Measurements from ENCODE around the gene GARRE1. TPM values are rescaled to one million over a fixed set of nuclear protein-coding genes. Genes with fewer than 3 reads are reported as not detected.
"Not testable (repeated sequence)": the region's sequence is repeated elsewhere in the genome, so short reads cannot be mapped to it uniquely, and the experiment has no call there.

GARRE1 gene, protein sequence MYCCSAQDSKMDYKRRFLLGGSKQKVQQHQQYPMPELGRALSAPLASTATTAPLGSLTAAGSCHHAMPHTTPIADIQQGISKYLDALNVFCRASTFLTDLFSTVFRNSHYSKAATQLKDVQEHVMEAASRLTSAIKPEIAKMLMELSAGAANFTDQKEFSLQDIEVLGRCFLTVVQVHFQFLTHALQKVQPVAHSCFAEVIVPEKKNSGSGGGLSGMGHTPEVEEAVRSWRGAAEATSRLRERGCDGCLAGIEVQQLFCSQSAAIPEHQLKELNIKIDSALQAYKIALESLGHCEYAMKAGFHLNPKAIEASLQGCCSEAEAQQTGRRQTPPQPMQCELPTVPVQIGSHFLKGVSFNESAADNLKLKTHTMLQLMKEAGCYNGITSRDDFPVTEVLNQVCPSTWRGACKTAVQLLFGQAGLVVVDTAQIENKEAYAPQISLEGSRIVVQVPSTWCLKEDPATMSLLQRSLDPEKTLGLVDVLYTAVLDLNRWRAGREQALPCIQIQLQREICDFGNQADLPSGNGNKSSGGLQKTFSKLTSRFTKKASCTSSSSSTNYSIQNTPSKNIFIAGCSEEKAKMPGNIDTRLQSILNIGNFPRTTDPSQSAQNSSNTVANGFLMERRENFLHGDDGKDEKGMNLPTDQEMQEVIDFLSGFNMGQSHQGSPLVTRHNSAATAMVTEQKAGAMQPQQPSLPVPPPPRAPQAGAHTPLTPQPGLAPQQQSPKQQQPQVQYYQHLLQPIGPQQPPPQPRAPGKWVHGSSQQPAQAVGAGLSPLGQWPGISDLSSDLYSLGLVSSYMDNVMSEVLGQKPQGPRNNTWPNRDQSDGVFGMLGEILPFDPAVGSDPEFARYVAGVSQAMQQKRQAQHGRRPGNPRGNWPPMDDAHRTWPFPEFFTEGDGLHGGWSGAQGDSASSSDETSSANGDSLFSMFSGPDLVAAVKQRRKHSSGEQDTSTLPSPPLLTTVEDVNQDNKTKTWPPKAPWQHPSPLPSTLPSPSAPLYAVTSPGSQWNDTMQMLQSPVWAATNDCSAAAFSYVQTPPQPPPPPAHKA (N-terminal part only)
- 4.4 and 5.6 TPM in 2 replicates for total RNA-seq (2012; rRNA removed)

DNA sequence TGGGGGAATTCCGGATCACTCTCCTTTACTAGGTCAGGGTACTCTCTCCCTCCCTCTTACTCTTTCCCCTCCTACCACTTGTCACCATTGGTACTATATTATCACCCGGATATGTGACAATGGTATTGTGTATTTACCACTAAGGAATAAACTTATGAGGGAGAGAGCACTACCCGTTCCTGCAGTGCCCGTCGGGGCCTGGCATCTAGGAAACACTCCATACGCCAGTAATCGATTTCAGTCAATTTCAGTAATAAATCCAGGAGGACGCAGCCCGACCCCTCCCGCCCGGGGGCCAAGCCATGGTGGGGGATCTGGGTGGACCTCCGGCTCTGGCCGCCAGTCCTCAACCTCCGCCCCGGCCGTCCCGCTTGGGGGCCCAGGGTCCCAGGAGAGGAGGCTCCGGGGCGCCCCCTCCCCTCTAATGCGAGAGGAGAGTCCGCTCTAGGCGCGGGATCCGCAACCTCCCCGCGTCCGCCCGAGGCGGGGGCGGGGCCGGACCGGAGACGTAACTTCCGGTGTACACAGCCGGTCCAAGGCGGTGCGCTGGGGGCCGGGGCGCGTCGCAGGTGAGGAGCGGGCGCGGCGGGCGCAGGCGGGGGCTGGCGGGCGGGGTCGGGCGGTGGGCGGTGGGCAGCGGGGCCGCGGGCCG, at the start of gene GARRE1:
Gene GARRE1 (plus strand): TSS at position 509 of the 652 bp plus-strand sequence. CDS start 45,920 bp downstream, outside the sequence.
- Histone ChIP-seq H3K4me2 (ENCODE audit: low read length) (peak within 1 kb of the TSS; percentile 84), H3K9ac (ENCODE audit: low read depth, low read length) (peak within 1 kb of the TSS; percentile 93), H3K36me3 (ENCODE audit: insufficient read depth, low read length) (peaks cover 3% of the 10 kb centered on the region), H3K27me3 (ENCODE audit: control insufficient read depth, insufficient read depth, low read length) (no peaks in the 10 kb centered on the region), H3K9me3 (replicated peaks; ENCODE audit: low read length) (no peaks in the 10 kb centered on the region), H3K4me3 (ENCODE audit: low read length) (peak within 1 kb of the TSS; percentile 79), H3K4me1 (ENCODE audit: control insufficient read depth, insufficient read depth, low read length) (peaks cover 16% of the 10 kb centered on the region)

DNA sequence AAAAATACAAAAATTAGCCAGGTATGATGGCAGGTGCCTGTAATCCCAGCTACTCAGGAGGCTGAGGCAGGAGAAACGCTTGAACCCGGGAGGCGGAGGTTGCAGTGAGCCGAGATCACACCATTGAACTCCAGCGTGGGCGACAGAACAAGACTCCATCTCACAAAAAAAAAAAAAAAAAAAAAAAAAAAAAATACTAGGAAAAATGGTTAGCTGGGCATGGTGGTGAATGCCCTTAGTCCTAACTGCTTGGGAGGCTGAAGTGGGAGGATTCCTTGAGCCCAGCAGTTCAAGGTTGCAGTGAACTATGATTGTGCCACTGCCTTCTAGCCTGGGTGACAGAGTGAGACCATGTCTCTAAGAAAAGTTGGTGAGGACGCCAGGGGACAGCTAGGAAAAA, 49.0 kb upstream of the GARRE1 start:
- not testable (repeated sequence) for H3K4me3 ChIP-seq (ENCODE audit: low read length); H3K9me3 ChIP-seq (replicated peaks; ENCODE audit: low read length); H3K4me1 ChIP-seq (ENCODE audit: control insufficient read depth, insufficient read depth, low read length); H3K27me3 ChIP-seq (ENCODE audit: control insufficient read depth, insufficient read depth, low read length); H3K4me2 ChIP-seq (ENCODE audit: low read length); H3K9ac ChIP-seq (ENCODE audit: low read depth, low read length)
- peaks cover 39% of the 10 kb centered on the region for H3K36me3 ChIP-seq (ENCODE audit: insufficient read depth, low read length)

DNA sequence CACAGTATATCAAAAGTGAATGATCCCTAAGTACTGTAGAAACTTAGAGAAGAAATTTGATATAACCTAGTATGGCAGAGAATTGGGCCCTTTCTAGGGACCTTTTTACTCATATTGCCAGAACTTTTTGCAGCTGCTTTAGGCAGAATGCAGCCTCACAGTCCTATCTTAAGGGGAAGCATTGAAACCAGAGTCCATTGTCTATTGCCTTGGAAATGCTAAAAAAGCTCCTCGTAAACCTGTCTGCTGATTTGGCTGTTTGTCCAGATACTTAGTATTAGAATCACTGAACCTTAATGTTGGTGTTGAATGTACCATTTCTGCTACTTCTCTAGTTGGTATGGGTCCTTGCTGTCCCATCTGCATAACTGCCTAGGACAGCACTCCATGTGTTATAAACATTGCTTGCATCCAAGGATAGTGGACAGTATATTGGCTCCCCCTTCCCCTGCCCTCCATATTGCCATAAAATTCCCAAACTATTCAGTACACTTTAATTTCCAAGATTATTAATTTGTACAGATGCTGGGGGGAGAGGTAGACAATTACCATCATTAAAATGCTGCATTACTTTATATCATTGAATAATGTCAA, 46.0 kb upstream of the GARRE1 start:
- Histone ChIP-seq H3K36me3 (ENCODE audit: insufficient read depth, low read length) (peaks cover 45% of the 10 kb centered on the region), H3K4me1 (ENCODE audit: control insufficient read depth, insufficient read depth, low read length) (peaks cover under 1% of the 10 kb centered on the region), H3K4me2 (ENCODE audit: low read length) (no peak overlapping the region), H3K9ac (ENCODE audit: low read depth, low read length) (no peak overlapping the region), H3K4me3 (ENCODE audit: low read length) (no peak overlapping the region), H3K27me3 (ENCODE audit: control insufficient read depth, insufficient read depth, low read length) (no peaks in the 10 kb centered on the region), H3K9me3 (replicated peaks; ENCODE audit: low read length) (no peaks in the 10 kb centered on the region)

DNA sequence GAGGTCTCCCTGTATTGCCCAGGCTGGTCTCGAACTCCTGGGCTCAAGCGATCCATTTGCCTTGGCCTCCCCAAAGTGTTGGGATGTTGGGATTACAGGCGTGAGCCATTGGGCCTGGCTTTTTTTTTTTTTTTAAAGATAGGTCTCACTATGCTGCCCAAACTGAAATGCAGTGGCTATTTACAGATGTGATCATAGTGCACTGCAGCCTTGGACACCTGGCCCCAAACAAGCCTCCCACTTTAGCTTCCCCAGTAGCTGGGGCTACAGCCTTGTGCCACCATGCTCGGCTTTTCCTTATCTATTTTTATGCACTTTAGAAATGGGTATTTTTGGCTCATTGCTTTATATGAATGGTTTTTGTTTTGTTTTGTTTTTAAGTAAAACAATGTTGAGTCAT, 44.6 kb upstream of the GARRE1 start:
- Histone ChIP-seq H3K4me1 (ENCODE audit: control insufficient read depth, insufficient read depth, low read length) (no peaks in the 10 kb centered on the region), H3K4me3 (ENCODE audit: low read length) (no peak overlapping the region), H3K9me3 (replicated peaks; ENCODE audit: low read length) (no peaks in the 10 kb centered on the region), H3K27me3 (ENCODE audit: control insufficient read depth, insufficient read depth, low read length) (no peaks in the 10 kb centered on the region), H3K36me3 (ENCODE audit: insufficient read depth, low read length) (peaks cover 43% of the 10 kb centered on the region), H3K9ac (ENCODE audit: low read depth, low read length) (no peak overlapping the region), H3K4me2 (ENCODE audit: low read length) (no peak overlapping the region)

DNA sequence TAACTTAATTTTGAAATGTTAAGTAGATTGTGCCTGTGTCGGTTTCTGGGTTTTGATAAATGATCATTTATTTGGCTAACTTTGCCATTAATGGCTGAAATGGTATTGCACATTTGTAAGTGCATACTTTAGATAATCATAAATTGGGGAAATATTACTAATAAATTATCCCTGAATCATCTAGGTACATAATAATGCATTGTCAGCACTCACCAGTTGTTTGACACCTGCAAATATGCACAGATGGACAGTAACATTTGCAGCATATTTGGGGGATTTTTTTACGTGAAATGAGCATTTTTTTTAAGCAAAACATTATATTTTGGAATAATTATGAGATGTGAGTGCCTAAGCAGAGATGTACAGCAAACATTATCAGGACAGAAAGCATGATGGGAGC, 41.1 kb upstream of the GARRE1 start:
- Histone ChIP-seq H3K9me3 (replicated peaks; ENCODE audit: low read length) (no peaks in the 10 kb centered on the region), H3K27me3 (ENCODE audit: control insufficient read depth, insufficient read depth, low read length) (no peaks in the 10 kb centered on the region), H3K4me3 (ENCODE audit: low read length) (no peak overlapping the region), H3K4me2 (ENCODE audit: low read length) (no peak overlapping the region), H3K4me1 (ENCODE audit: control insufficient read depth, insufficient read depth, low read length) (peaks cover 8% of the 10 kb centered on the region), H3K9ac (ENCODE audit: low read depth, low read length) (no peak overlapping the region), H3K36me3 (ENCODE audit: insufficient read depth, low read length) (peaks cover 46% of the 10 kb centered on the region)

DNA sequence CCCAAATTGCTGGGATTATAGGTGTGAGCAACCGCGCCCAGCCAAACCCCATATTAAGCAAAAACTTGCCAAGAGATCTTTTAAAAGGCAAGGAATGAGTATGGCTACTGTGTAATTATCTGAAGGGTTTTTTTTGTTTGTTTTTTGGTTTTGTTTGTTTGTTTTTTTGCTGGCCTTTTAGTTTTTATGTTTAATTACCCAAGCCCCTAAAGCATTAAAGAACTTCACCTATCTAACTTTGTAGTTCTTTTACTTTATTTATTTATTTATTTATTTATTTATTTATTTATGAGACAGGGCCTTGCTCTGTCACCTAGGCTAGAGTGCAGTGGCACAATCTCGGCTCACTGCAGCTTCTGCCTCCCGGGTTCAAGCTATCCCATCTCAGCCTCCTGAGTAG, 40.3 kb upstream of the GARRE1 start:
- Histone ChIP-seq H3K9ac (ENCODE audit: low read depth, low read length) (no peak overlapping the region), H3K9me3 (replicated peaks; ENCODE audit: low read length) (no peaks in the 10 kb centered on the region), H3K27me3 (ENCODE audit: control insufficient read depth, insufficient read depth, low read length) (no peaks in the 10 kb centered on the region), H3K4me1 (ENCODE audit: control insufficient read depth, insufficient read depth, low read length) (peaks cover 15% of the 10 kb centered on the region), H3K36me3 (ENCODE audit: insufficient read depth, low read length) (peaks cover 42% of the 10 kb centered on the region), H3K4me2 (ENCODE audit: low read length) (no peak overlapping the region), H3K4me3 (ENCODE audit: low read length) (no peak overlapping the region)

DNA sequence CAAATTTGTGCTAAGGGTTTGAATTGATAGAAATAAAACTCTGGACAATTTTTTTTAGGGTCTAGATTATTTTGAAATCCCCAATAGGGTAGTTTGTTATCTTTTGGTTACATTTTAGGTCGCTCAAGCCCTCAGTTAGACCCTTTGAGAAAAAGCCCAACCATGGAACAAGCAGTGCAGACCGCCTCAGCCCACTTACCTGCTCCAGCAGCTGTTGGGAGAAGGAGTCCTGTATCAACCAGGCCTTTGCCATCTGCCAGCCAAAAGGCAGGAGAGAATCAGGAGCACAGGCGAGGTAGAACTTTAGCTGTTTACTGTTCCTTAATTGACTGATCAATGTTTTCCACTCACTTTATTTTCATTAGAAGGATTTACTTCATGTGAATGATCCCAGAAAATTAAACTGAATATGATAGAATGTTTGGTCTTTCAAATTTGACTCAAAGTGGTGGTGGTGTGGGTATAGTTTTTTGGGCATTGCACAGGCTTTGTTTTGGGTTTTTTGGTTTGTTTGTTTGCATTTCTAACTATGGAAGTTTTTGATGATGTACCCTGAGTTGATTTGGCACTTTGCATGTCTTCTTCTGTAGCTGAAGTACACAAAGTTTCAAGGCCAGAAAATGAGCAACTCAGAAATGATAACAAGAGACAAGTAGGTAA, 39.2 kb upstream of the GARRE1 start:
- Histone ChIP-seq H3K27me3 (ENCODE audit: control insufficient read depth, insufficient read depth, low read length) (no peaks in the 10 kb centered on the region), H3K9me3 (replicated peaks; ENCODE audit: low read length) (no peaks in the 10 kb centered on the region), H3K4me2 (ENCODE audit: low read length) (no peak overlapping the region), H3K4me1 (ENCODE audit: control insufficient read depth, insufficient read depth, low read length) (peaks cover 16% of the 10 kb centered on the region), H3K9ac (ENCODE audit: low read depth, low read length) (no peak overlapping the region), H3K4me3 (ENCODE audit: low read length) (no peak overlapping the region), H3K36me3 (ENCODE audit: insufficient read depth, low read length) (peaks cover 44% of the 10 kb centered on the region)

DNA sequence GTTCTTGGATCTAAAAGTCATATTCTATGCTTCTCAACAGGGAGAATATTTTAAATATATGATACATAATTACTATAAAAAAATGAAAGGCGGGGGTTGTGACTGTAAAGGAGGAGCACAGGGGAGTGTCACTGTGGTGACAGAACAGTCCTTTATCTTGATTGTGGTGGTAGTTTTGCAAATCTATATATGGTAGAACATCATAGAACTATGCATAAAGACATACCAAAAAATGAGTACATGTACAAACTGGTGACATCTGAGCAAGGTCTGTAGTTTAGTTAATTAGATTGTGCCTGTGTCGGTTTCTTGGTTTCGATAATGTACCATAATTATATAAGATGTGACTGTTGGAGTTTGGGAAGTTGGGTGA, 38.7 kb upstream of the GARRE1 start:
- no peak overlapping the region for H3K4me3 ChIP-seq (ENCODE audit: low read length)
- H3K36me3 ChIP-seq (ENCODE audit: insufficient read depth, low read length): peaks cover 43% of the 10 kb centered on the region
- no peaks in the 10 kb centered on the region for H3K27me3 ChIP-seq (ENCODE audit: control insufficient read depth, insufficient read depth, low read length)
- H3K4me1 ChIP-seq (ENCODE audit: control insufficient read depth, insufficient read depth, low read length): peaks cover 16% of the 10 kb centered on the region
- no peak overlapping the region for H3K9ac ChIP-seq (ENCODE audit: low read depth, low read length)
- H3K4me2 ChIP-seq (ENCODE audit: low read length): no peak overlapping the region
- H3K9me3 ChIP-seq (replicated peaks; ENCODE audit: low read length): no peaks in the 10 kb centered on the region

DNA sequence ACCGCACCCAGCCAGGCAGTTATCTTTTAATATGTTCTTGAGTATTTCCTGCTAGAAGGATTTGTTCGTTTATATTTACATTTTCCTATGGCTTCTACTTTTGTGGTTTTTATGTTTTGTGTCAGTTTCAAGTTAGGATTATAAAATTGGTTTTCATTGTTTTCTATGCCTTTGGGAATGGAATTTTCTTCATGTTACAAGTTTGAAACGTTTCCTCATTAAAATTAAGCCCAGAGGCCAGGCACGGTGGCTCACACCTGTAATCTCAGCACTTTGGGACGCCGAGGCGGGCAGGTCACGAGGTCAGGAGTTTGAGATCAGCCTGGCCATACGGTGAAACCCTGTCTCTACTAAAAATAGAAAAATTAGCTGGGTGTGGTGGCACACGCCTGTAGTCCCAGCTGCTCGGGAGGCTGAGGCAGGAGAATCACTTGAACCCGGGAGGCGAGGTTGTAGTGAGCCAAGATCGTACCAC, 37.6 kb upstream of the GARRE1 start:
- H3K9me3 ChIP-seq (replicated peaks; ENCODE audit: low read length); H3K9ac ChIP-seq (ENCODE audit: low read depth, low read length); H3K4me3 ChIP-seq (ENCODE audit: low read length); H3K4me2 ChIP-seq (ENCODE audit: low read length); H3K27me3 ChIP-seq (ENCODE audit: control insufficient read depth, insufficient read depth, low read length): not testable (repeated sequence)
- H3K4me1 ChIP-seq (ENCODE audit: control insufficient read depth, insufficient read depth, low read length): peaks cover 16% of the 10 kb centered on the region
- peaks cover 44% of the 10 kb centered on the region for H3K36me3 ChIP-seq (ENCODE audit: insufficient read depth, low read length)

DNA sequence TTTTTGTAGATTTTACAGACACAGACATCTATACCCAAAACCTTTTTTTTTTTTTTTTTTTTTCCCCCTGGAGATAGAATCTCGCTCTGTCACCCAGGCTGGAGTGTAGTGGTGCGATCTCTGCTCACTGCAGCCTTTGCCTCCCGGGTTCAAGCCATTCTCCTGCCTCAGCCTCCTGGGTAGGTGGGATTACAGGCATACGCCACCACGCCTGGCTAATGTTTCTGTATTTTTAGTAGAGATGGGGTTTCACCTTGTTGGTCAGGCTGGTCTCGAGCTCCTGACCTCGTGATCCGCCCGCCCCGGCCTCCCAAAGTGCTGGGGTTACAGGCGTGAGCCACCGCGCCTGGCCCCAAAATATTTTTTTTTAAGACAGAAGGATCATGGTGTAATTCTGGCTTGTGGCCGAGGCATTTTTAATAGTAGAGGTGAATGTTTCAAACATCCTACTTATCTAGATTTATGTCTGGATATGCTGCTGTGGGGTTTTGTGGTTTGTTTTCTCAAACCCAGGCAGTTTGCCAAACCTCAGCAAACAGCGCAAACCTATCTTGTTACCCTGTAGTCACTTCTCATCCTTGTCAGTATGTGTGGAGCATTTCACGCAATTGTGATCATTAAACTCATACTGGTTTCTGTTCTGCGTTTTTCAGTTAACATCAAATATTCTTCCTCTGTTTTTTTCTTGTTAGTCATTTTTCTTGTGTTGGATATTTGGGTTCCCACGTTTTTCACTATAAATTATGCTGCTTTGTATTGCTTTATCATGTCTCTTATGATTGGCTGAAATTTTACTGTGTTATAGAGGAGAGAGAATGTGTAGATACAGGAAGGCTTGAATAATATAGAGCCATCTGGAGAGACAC, 36.2 kb upstream of the GARRE1 start:
- Histone ChIP-seq H3K4me3 (ENCODE audit: low read length) (no peak overlapping the region), H3K4me1 (ENCODE audit: control insufficient read depth, insufficient read depth, low read length) (peaks cover 16% of the 10 kb centered on the region), H3K27me3 (ENCODE audit: control insufficient read depth, insufficient read depth, low read length) (no peaks in the 10 kb centered on the region), H3K9ac (ENCODE audit: low read depth, low read length) (peak overlapping the region; percentile 6), H3K4me2 (ENCODE audit: low read length) (peak overlapping the region; percentile 48), H3K9me3 (replicated peaks; ENCODE audit: low read length) (no peaks in the 10 kb centered on the region), H3K36me3 (ENCODE audit: insufficient read depth, low read length) (peaks cover 52% of the 10 kb centered on the region)

Data from skeletal muscle satellite cell (primary cell).